ENCODE results near the gene PHACTR3.

Gene PHACTR3

GRCh38 chr20:59574308-59574707, 30.0 kb upstream of the PHACTR3 start:
- no peak for DNase-seq

GRCh38 chr20:59575216-59575615, 29.1 kb upstream of the PHACTR3 start:
- no peak for DNase-seq

- no peak for DNase-seq
Measured at GRCh38 chr20:59575653-59576052, 28.7 kb upstream of the PHACTR3 start.

DNA sequence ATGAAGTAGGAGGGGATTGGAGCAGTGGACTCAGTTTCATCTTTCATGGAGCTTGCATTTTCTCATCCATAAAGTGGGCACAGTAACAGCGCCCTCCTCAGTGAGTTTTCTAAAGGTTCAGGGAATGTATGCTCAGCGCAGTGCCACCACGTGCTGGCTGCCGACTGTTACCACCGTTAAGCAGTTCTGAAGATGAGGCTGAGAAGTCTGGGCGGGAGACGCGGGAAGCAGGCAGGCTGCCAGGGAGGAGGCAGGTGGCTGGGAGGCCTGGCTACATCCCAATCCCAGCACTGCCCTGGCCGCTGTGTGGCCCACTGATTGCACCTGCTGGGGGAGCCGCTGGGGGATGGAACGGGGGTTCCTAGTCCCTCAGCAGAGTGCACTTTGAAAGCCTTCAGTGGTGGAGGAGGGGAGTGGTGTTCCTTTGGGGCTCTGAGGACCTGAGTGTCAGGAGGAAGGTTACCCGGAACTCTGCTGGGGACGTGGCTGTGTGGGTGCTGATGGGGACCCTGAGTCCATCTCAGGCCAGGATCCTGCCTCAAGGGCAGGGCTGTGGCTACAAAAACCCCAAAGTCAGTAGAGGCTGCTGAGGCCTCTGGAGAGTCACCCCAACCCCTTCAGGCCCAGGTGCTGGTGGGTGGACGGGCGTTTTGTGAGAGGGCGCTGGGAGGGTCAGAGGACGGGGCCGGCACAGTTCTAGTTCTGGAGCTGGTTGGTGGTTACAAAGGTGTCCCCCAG, 28.0 kb upstream of the PHACTR3 start:
- DNase-seq, result no peak

DNA sequence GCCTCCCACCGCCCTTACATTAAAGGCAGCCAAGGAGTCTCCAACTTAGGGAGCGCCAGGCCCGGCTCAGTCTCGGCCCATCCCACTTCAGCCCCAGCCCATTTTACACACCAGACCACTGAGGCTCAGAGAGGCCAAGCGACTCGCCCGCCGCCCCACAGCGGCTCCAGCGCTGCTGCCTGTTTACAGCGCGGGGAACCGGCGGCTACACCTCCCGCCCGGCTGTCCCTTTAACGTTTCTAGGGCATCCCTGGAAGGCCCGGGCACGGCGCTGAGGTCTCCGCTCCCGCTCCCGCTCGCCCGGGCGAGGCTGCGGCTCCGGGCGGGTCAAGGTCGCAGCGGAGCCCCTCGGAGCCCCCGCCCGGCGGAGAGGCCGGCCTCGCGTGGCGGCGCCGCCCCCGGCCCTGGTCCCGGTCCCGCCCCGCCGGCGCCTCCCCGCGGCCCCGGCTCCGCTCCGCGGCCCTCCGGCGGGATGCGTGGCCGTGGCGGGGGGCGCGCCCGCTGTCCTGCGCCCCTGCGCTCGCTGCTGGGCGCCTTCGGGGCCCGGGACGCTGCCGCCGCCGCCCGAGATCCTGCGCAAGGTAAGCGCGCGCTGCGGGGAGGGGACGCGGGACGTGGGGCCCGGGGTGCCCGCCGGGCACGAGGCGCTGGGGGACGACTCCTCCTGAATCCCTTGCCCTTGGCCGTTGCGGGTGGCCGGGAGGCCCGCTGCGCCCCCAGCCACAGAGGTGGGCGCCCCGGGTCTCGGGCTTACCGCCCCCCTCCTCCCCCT, 27.1 kb upstream of the PHACTR3 start:
- DNase-seq, result no peak

- no peak for DNase-seq
Measured at GRCh38 chr20:59577809-59578435, 26.4 kb upstream of the PHACTR3 start.

DNA sequence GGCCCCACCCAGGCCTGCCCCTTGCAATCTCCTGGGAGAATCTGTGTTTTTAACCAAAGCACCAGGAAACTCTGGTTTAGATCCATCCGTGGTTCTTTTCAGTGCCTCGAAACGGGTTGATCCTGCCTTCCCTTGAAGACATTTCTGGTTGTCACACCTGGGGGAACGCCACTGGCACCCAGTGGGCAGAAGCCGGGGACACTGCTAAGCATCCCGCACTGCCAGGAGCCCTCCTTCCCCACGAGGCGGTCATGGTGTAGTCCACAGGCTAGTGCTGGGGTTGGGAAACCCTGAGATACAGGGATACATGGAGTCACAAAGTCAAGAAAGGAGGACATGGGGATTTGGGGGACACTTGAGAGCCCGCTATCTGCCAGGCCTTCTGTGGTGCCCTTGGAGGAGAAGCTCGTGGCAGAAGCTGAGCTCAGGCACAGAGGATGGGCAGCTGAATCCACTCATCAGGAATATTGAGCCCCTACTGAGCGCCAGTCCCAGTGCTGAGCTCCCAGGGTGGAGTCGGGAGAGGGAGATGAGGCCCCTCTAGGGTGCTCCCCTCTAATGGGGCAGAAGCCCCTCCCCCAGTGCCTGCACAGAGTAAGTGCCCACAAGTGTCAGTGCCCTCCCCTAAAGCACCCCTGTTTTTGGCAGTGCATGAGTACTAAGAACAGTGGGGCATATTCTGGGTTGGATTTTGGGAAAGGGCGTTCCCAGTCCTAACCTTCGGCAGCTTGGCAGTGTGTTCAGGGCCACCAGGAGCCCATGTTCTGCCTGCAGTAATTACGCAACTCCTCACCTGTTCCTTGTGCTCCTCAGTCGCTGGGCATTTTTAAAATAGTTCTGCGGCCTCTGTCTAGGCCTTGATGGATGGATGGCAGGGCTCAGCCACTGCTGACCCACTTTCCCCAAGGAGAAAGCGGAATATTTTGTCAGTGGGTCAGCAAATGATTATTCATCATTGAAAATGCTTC, 25.6 kb upstream of the PHACTR3 start:
- DNase-seq, result no peak

- no peak for DNase-seq
Measured at GRCh38 chr20:59579404-59580145, 24.8 kb upstream of the PHACTR3 start.

GRCh38 chr20:59580146-59580946, 24.0 kb upstream of the PHACTR3 start:
- no peak for DNase-seq

DNA sequence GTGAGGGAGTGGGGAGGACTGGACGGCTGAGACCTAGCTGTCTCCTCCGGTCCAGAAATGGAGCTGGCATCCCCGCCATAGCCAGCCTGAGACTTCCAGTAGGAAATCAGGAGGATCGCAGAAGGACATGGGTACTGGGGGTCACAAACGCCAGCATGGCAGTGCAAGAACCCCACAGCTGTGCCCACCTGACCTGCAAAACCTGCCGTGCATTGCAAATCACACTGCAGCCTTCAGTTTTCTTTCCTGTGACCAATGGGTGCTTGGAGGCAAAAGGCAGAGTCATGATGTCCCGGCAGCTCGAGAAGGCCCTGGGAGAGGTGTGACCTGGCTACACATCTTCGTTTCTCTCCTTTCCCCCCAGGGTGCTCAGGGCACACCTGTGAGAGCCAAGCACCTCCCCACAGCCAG, 23.3 kb upstream of the PHACTR3 start:
- no peak for DNase-seq

- no peak for DNase-seq
Measured at GRCh38 chr20:59581993-59582679, 22.2 kb upstream of the PHACTR3 start.

DNA sequence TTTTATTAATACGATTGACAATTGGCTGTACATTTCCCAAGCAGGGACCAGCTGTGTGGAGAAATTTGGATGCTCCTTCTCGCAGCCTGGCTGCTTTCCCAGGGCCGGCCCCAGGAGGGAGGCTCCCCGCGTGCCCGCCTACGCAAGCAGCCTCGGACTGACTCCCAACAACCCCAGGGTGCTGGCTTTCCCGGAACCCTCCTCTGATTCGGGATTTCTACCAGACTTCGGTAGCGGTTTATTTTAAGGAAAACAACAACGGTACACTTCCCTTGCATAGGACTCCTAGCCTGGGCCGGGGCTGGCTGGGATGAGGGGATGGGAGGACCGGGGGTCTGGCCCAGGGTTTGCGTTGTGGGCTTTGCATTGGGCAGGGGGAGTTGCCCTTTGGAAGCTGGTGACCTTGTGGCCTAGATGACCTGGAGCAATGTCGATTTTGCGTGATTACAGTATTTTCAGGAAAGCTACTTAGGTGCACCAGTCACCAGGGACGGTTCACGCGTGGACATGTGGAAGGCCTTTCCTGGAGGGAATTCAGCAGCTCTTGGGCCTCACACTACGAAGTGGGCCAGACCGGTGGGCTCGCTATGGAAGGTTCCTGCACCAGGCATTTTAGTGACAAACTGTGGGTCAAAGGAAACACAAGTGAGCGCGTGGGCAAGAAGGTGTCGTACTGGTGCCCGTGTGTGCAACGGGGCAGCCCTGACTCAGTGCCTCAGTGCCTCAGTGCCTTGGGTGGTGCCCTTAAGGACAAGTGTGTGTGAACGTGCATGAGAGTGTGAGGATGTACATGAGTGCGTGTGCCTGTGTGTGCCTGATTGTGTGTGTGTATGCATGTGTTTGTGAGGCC, 20.7 kb upstream of the PHACTR3 start:
- no peak for DNase-seq

DNA sequence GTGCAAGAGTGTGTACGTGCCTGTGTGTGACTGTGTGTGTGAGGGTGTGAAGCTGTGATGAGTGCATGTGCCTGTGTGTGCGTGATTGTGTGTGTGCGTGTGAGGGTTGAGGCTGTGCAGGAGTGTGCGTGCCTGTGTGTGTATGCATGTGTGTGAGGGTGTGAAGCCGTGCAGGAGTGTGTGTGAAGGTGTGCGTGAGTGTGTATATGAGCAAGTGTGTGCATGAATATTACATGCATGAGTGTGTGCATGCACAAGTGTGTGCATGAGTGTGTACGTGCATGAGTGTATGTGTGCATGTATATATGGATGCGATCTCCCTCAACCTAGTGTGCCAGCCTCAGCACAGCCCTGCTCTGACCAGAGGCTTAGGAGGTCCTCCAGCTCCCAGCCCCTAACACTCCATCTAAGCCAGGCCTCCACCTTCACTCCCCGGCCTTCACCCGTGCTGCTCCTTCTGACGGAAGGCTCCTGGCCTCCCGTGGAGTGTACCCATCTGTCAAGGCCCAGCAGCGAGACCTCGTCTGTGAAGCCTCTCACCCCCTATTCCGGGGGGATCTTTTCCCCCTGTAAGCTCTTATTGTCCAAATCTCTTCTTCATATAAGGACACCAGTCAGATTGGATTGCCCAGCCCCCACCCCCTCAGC, 19.9 kb upstream of the PHACTR3 start:
- DNase-seq, result no peak

GRCh38 chr20:59585714-59586409, 18.5 kb upstream of the PHACTR3 start:
- DNase-seq, result no peak

DNA sequence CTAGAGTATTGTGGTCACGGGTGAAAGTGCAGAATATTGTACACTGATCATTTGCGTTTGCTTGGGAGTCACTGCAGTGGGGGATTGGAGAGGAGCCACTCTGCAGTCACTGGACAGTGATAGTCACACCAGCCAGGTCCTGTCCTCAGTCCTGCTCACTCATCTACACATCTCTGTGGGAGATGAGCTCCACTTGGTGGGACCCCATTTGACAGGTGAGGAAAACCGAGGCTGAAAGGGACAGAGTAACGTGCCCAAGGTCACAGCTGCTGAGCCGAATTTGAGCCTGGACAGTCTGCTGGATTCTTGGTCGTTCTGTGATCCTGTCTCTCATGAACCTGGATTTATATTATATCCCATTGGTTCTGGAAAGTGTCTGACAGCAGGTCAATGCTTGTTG, 17.7 kb upstream of the PHACTR3 start:
- DNase-seq, result no peak

DNA sequence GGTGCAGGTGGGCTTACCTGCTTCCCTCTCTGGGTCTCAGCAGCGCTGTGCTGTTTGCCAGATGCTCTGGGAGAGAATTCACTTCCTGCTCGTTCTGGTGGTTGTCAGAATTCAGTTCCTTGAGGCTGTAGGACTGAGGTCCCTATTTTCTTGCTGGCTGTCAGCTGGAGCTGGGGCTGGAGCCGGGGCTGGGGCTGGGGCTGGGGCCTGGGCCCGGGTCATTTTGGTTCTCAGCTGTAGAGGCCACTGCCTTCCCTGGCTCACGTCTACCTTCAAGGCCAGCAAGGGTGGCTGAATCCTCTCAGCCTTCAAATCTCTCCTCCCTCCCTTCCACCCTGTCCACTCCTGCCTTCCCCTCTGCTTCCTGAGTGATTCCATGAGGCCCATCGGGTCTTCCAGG, 16.8 kb upstream of the PHACTR3 start:
- DNase-seq, result no peak

GRCh38 chr20:59588236-59588855, 16.0 kb upstream of the PHACTR3 start:
- DNase-seq, result no peak

Data from CD4-positive, alpha-beta T cell treated with Interleukin-4 for 4 hours (primary cell).